Measurements from ENCODE around the gene CMC1. TPM values are rescaled to one million over a fixed set of nuclear protein-coding genes. Genes with fewer than 3 reads are reported as not detected.
A peak's percentile ranks its signal among the peaks of the same experiment; 100 is the strongest.

The CMC1 gene
- total and polyA plus RNA-seq, 8 donors = 9.6 to 93.4 (median 33.4) TPM

GRCh38 chr3:28317438-28318022, 76.1 kb downstream of the CMC1 start:
- Histone ChIP-seq H3K27me3 (no peaks in the 10 kb centered on the region), H3K9me3 (no peaks in the 10 kb centered on the region), H3K4me1 (no peaks in the 10 kb centered on the region), H3K4me3 (no peak overlapping the region), H3K36me3 (peaks cover 0 to 28% (median 20%) of the 10 kb centered on the region in 4 donors), H3K27ac (no peak overlapping the region)
- no peak for TF ChIP-seq EP300 (IDR thresholded peaks at IDR 0.05)
- no peak for TF ChIP-seq POLR2AphosphoS5 (IDR thresholded peaks at IDR 0.05)
- peak in 3 of 7 experiments; percentile 28 to 35 (median 34) for TF ChIP-seq CTCF (IDR thresholded peaks at IDR 0.05)
- TF ChIP-seq POLR2A (IDR thresholded peaks at IDR 0.05) = no peak
- peak in 1 of 2 donors; percentile 67 for DNase-seq
- 10 to 25% (median 21%) methylated on average over 2 of the region's 2 CpGs for WGBS, 5 donors
- intact Hi-C loops (cut with DNase I; ENCODE audit: low total_unique reads) = loop anchor here (10.0 kb wide), 1 partner anchor 603 kb away; no protein-coding TSS in a partner anchor

- no peak for DNase-seq
- Histone ChIP-seq H3K4me3 (no peak overlapping the region), H3K27me3 (no peaks in the 10 kb centered on the region), H3K36me3 (peaks cover 7 to 62% (median 49%) of the 10 kb centered on the region in 4 donors), H3K4me1 (no peaks in the 10 kb centered on the region), H3K27ac (no peak overlapping the region), H3K9me3 (no peaks in the 10 kb centered on the region)
- TF ChIP-seq POLR2AphosphoS5 (IDR thresholded peaks at IDR 0.05) = no peak
- TF ChIP-seq EP300 (IDR thresholded peaks at IDR 0.05) = no peak
- TF ChIP-seq POLR2A (IDR thresholded peaks at IDR 0.05) = no peak
- TF ChIP-seq CTCF (IDR thresholded peaks at IDR 0.05) = no peak
- intact Hi-C loops (cut with DNase I; ENCODE audit: low total_unique reads) = no loop called here
These were observed 79.6 kb downstream of the CMC1 start for GRCh38 chr3:28320981-28321380.

GRCh38 chr3:28322464-28322863, 81.0 kb downstream of the CMC1 start:
- no peak for DNase-seq
- H3K36me3 ChIP-seq = peaks cover 7 to 69% (median 55%) of the 10 kb centered on the region in 4 donors
- no peaks in the 10 kb centered on the region for H3K27me3 ChIP-seq
- intact Hi-C loops (cut with DNase I; ENCODE audit: low total_unique reads) = no loop called here
- no peak overlapping the region for H3K27ac ChIP-seq
- peaks cover 0 to 8% (median 0%) of the 10 kb centered on the region in 4 donors for H3K4me1 ChIP-seq
- WGBS, 5 donors = 73 to 91% (median 86%) methylated on average over 1 of the region's 1 CpG
- TF ChIP-seq EP300 (IDR thresholded peaks at IDR 0.05) = no peak
- TF ChIP-seq POLR2A (IDR thresholded peaks at IDR 0.05) = no peak
- TF ChIP-seq CTCF (IDR thresholded peaks at IDR 0.05) = no peak
- TF ChIP-seq POLR2AphosphoS5 (IDR thresholded peaks at IDR 0.05) = no peak
- H3K9me3 ChIP-seq = no peaks in the 10 kb centered on the region
- H3K4me3 ChIP-seq = no peak overlapping the region

DNA sequence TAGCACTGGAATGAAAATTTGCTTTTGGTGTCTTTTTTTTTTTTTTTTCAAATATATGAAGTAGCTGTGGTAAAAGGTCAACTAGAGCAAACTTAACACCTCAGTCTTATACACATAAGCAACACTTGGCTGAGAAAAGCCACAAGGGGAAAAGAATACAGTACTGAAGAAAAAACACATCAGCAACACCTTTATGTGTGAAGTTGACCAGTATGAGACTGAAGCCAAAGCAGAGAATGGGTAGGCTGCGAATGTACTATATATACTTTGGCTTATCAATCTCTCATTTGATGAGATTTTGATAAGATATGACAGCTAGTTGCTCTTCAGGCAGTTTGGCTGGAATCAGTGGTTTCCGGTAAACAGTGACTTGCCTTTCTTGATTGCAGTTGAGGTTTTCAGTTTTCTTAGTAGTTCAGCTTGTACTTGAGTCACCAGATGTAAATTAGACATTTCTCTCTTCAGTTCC, 85.1 kb downstream of the CMC1 start:
- DNase-seq = peak in 1 of 2 donors; percentile 12

More for the DNA sequence above, 85.1 kb downstream of the CMC1 start:
- no peaks in the 10 kb centered on the region for H3K9me3 ChIP-seq
- peak overlapping the region in 1 of 5 donors; percentile 14 for H3K27ac ChIP-seq
- TF ChIP-seq POLR2A (IDR thresholded peaks at IDR 0.05) (no peak), EP300 (IDR thresholded peaks at IDR 0.05) (no peak), POLR2AphosphoS5 (IDR thresholded peaks at IDR 0.05) (no peak), CTCF (IDR thresholded peaks at IDR 0.05) (no peak)
- H3K36me3 ChIP-seq = peaks cover 7 to 64% (median 49%) of the 10 kb centered on the region in 4 donors
- H3K27me3 ChIP-seq = no peaks in the 10 kb centered on the region
- intact Hi-C loops (cut with DNase I; ENCODE audit: low total_unique reads) = no loop called here
- WGBS, 5 donors = 49 to 66% (median 53%) methylated on average over 2 of the region's 2 CpGs
- peaks cover 0 to 9% (median 0%) of the 10 kb centered on the region in 4 donors for H3K4me1 ChIP-seq
- H3K4me3 ChIP-seq = no peak overlapping the region

Measured in stomach (tissue), 9 donors.